ENCODE measurements around the gene DCK. TPM values are rescaled to one million over a fixed set of nuclear protein-coding genes. Genes with fewer than 3 reads are reported as not detected.

The DCK gene
- total RNA-seq, 1 donor from 2014 or later = 16.6 TPM

DNA sequence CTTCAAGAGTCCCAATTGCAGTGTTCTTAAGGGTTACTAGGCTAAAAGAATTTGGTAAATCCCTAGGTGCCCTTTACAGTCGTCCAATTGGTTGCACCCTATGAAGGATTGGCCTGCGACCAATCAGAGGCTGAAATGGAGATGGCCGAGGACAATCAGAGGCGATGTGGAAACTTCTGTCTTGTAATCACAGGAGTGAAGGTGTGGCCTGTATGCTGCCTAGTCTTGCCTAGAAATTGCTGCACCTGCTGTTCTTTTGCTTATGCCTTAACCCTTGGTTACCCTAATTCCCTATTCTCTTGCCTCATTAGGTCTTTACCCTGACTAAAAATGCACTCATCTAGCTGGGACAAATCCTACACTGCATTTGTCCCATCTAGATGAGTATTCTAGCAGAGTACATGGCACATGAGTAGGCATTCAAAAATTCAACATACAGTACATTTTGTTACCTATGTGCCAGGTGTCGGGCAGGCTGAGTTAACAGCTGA, 1.0 kb upstream of the DCK start:
- peak; percentile 26 for ATAC-seq
- TF ChIP-seq, protein P1, sequence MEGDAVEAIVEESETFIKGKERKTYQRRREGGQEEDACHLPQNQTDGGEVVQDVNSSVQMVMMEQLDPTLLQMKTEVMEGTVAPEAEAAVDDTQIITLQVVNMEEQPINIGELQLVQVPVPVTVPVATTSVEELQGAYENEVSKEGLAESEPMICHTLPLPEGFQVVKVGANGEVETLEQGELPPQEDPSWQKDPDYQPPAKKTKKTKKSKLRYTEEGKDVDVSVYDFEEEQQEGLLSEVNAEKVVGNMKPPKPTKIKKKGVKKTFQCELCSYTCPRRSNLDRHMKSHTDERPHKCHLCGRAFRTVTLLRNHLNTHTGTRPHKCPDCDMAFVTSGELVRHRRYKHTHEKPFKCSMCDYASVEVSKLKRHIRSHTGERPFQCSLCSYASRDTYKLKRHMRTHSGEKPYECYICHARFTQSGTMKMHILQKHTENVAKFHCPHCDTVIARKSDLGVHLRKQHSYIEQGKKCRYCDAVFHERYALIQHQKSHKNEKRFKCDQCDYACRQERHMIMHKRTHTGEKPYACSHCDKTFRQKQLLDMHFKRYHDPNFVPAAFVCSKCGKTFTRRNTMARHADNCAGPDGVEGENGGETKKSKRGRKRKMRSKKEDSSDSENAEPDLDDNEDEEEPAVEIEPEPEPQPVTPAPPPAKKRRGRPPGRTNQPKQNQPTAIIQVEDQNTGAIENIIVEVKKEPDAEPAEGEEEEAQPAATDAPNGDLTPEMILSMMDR (IDR thresholded peaks at IDR 0.05) = no peak
- H3K27me3 ChIP-seq = no peaks in the 10 kb centered on the region
- H3K27ac ChIP-seq = peak overlapping the region; percentile 79
- H3K36me3 ChIP-seq = no peaks in the 10 kb centered on the region
- no peaks in the 10 kb centered on the region for H3K9me3 ChIP-seq
- H3K4me3 ChIP-seq = peak overlapping the region; percentile 62
- intact Hi-C loops (cut with DNase I) = no loop called here
- H3K4me1 ChIP-seq = peaks cover 14% of the 10 kb centered on the region
- DNase-seq = no peak

DNA sequence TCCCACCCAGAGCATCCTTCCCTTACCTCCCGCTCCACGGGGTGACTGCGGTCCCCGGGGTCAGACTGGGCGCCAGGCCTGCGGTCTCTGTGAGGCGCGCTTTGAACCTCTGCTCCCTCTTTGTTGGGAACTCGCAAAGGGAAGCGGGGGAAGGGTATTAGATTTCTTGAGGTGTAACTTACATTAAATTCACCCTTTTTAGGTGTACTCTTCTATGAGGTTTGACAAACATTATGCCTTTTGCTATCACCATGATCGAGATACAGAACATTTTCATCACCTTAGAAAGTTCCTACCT, 569 bp downstream of the DCK start:
- intact Hi-C loops (cut with DNase I) = no loop called here
- Histone ChIP-seq H3K27me3 (no peaks in the 10 kb centered on the region), H3K36me3 (peaks cover 10% of the 10 kb centered on the region), H3K4me3 (peak overlapping the region; percentile 62), H3K4me1 (peaks cover 14% of the 10 kb centered on the region), H3K27ac (peak overlapping the region; percentile 79), H3K9me3 (no peaks in the 10 kb centered on the region)
- ATAC-seq = no peak
- TF ChIP-seq, protein P1 (IDR thresholded peaks at IDR 0.05) = no peak
- no peak for DNase-seq

GRCh38 chr4:70994387-70995099, 1.1 kb downstream of the DCK start:
- no peak for ATAC-seq
- peaks cover 14% of the 10 kb centered on the region for H3K4me1 ChIP-seq

GRCh38 chr4:70996018-70996360, 2.5 kb downstream of the DCK start:
- intact Hi-C loops (cut with DNase I) = no loop called here
- H3K4me3 ChIP-seq = peak overlapping the region; percentile 62
- H3K9me3 ChIP-seq = no peaks in the 10 kb centered on the region
- H3K27me3 ChIP-seq = no peaks in the 10 kb centered on the region
- ATAC-seq (no peak), DNase-seq (no peak)
- TF ChIP-seq, protein P1 (IDR thresholded peaks at IDR 0.05) = no peak
- no peak overlapping the region for H3K27ac ChIP-seq
- peaks cover 10% of the 10 kb centered on the region for H3K36me3 ChIP-seq
- H3K4me1 ChIP-seq = peaks cover 14% of the 10 kb centered on the region

More at GRCh38 chr4:70994387-70995099, 1.1 kb downstream of the DCK start:
- peak overlapping the region; percentile 62 for H3K4me3 ChIP-seq
- DNase-seq = no peak
- no peaks in the 10 kb centered on the region for H3K9me3 ChIP-seq
- no peak overlapping the region for H3K27ac ChIP-seq
- intact Hi-C loops (cut with DNase I) = no loop called here
- H3K27me3 ChIP-seq = no peaks in the 10 kb centered on the region
- TF ChIP-seq, protein P1 (IDR thresholded peaks at IDR 0.05) = no peak
- H3K36me3 ChIP-seq = peaks cover 10% of the 10 kb centered on the region

GRCh38 chr4:70997036-70997435, 3.6 kb downstream of the DCK start:
- Histone ChIP-seq H3K9me3 (no peaks in the 10 kb centered on the region), H3K4me3 (no peak overlapping the region), H3K27me3 (no peaks in the 10 kb centered on the region), H3K36me3 (peaks cover 10% of the 10 kb centered on the region), H3K27ac (no peak overlapping the region), H3K4me1 (peaks cover 14% of the 10 kb centered on the region)
- intact Hi-C loops (cut with DNase I) = no loop called here
- TF ChIP-seq, protein P1 (IDR thresholded peaks at IDR 0.05) = no peak
- DNase-seq (no peak), ATAC-seq (no peak)

Measured in upper lobe of right lung (tissue), 1 donor.